PC-3 (cell line): Measurements from ENCODE around the gene MC1R. TPM values are rescaled to one million over a fixed set of nuclear protein-coding genes. Genes with fewer than 3 reads are reported as not detected.

Experiments
- ATAC-seq: fragments of 200-7000 bp; cut with Tn5 transposase; 2 replicates; pipeline ENCODE4 v1.9.1; 2020; ENCODE audit warnings: mild to moderate bottlenecking, moderate library complexity
- BruUV-seq: library from RNA; stranded (reverse); fragments of 400-500 nt; replicated peaks from 2 replicates; lab custom pipeline; 2021; lab: Mats Ljungman, UMichigan
- CTCF ChIA-PET: fragments of 300-600 bp; sonication (Branson Sonifier 250); formaldehyde crosslinking; loops from one replicate; lab custom pipeline; 2022; ENCODE audit warnings: antibody characterized with exemption; lab: Charles Lee
- POLR2A ChIA-PET: fragments of 300-600 bp; sonication (Branson Sonifier 250); formaldehyde crosslinking; loops from one replicate; lab custom pipeline; 2022; ENCODE audit warnings: antibody characterized with exemption; ENCODE audit not compliant: unreplicated experiment; lab: Charles Lee
- DNase-seq: peaks from one replicate; pipeline ENCODE4 v3.0.0-alpha.2; 2015
- H2AFZ ChIP-seq: fragments of 300-600 bp; sonication (generic); 2 replicates; pipeline ENCODE4 v1.6.0; 2016; ENCODE audit warnings: antibody characterized with exemption, low read length
- H3F3A ChIP-seq: fragments of 300-600 bp; sonication (generic); one replicate; pipeline ENCODE4 v1.6.0; 2017; ENCODE audit warnings: antibody characterized with exemption, low read length, control low read depth, mild to moderate bottlenecking; ENCODE audit not compliant: unreplicated experiment
- H3K27ac ChIP-seq: fragments of 300-600 bp; sonication (generic); 2 replicates; pipeline ENCODE4 v1.5.1; 2016; ENCODE audit warnings: mild to moderate bottlenecking, low read length
- H3K27me3 ChIP-seq: fragments of 300-600 bp; sonication (generic); 2 replicates; pipeline ENCODE4 v1.6.1; 2016; ENCODE audit warnings: low read length, mixed read lengths
- H3K36me3 ChIP-seq: fragments of 300-600 bp; sonication (generic); 2 replicates; pipeline ENCODE4 v1.6.1; 2016; ENCODE audit warnings: low read depth, mixed run types, low read length, mixed read lengths
- H3K4me1 ChIP-seq: fragments of 300-600 bp; sonication (generic); 2 replicates; pipeline ENCODE4 v1.5.1; 2016; ENCODE audit warnings: low read length; ENCODE audit not compliant: insufficient read depth
- H3K4me2 ChIP-seq: fragments of 300-600 bp; sonication (generic); 2 replicates; pipeline ENCODE4 v1.6.0; 2016; ENCODE audit warnings: low read length
- H3K4me3 ChIP-seq: fragments of 300-600 bp; sonication (generic); 2 replicates; pipeline ENCODE4 v1.5.1; 2016; ENCODE audit warnings: mild to moderate bottlenecking, low read length, mixed read lengths
- H3K79me2 ChIP-seq: fragments of 300-600 bp; sonication (generic); 2 replicates; pipeline ENCODE4 v1.6.1; 2017; ENCODE audit warnings: low read length, mixed read lengths
- H3K9ac ChIP-seq: fragments of 300-600 bp; sonication (generic); 2 replicates; pipeline ENCODE4 v1.6.0; 2016; ENCODE audit warnings: mild to moderate bottlenecking, low read length
- H3K9me2 ChIP-seq: fragments of 300-600 bp; sonication (generic); replicated peaks from 2 replicates; pipeline ENCODE4 v1.6.1; 2016; ENCODE audit warnings: mixed run types, low read length, mixed read lengths
- H3K9me3 ChIP-seq: fragments of 300-600 bp; sonication (generic); 2 replicates; pipeline ENCODE4 v1.6.1; 2016; ENCODE audit warnings: low read length, mixed read lengths
- H4K20me1 ChIP-seq: fragments of 300-600 bp; sonication (generic); 2 replicates; pipeline ENCODE4 v1.6.1; 2016; ENCODE audit warnings: low read length, mixed read lengths
- EZH2 ChIP-seq: fragments of 300-600 bp; sonication (generic); IDR thresholded peaks from one replicate; pipeline ENCODE4 v1.6.1; 2017; ENCODE audit warnings: antibody characterized with exemption, mild to moderate bottlenecking, low read length; ENCODE audit not compliant: unreplicated experiment
- EZH2phosphoT487 ChIP-seq: fragments of 300-600 bp; sonication (generic); IDR thresholded peaks from 2 replicates; pipeline ENCODE4 v1.6.1; 2018; ENCODE audit warnings: mild to moderate bottlenecking, antibody characterized with exemption, low read length, borderline replicate concordance
- intact Hi-C: fragments of 100-400 bp; cut with micrococcal nuclease; formaldehyde crosslinking; loops from 2 replicates; pipeline ENCODE4 v1.9.0; 2023
- total RNA-seq: library from RNA; depleted of rRNA; stranded (reverse); fragments of >200 nt; gene quantifications from 2 replicates; pipeline ENCODE4 v1.2.3, GENCODE V29; 2014
- TF ChIP-seq, protein P1 (sequence below): fragments of 300-600 bp; sonication (generic); conservative IDR thresholded peaks from 2 replicates; pipeline ENCODE4 v1.5.1; 2017; ENCODE audit warnings: antibody characterized with exemption, low read depth, mild to moderate bottlenecking, low read length

MC1R gene
- total RNA-seq, 1 experiment from 2014 or later: 4.2 TPM

DNA sequence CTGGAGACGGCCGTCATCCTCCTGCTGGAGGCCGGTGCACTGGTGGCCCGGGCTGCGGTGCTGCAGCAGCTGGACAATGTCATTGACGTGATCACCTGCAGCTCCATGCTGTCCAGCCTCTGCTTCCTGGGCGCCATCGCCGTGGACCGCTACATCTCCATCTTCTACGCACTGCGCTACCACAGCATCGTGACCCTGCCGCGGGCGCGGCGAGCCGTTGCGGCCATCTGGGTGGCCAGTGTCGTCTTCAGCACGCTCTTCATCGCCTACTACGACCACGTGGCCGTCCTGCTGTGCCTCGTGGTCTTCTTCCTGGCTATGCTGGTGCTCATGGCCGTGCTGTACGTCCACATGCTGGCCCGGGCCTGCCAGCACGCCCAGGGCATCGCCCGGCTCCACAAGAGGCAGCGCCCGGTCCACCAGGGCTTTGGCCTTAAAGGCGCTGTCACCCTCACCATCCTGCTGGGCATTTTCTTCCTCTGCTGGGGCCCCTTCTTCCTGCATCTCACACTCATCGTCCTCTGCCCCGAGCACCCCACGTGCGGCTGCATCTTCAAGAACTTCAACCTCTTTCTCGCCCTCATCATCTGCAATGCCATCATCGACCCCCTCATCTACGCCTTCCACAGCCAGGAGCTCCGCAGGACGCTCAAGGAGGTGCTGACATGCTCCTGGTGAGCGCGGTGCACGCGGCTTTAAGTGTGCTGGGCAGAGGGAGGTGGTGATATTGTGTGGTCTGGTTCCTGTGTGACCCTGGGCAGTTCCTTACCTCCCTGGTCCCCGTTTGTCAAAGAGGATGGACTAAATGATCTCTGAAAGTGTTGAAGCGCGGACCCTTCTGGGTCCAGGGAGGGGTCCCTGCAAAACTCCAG is 1.1 kb downstream of the MC1R start:
- H3K9me2 ChIP-seq: no peaks in the 10 kb centered on the region
- BruUV-seq: no TSS peak
- DNase-seq (no peak), ATAC-seq (no peak)
- H3K27ac ChIP-seq: no peak overlapping the region
- ChIA-PET POLR2A (no interaction called here), CTCF (no interaction called here)
- no peak overlapping the region for H3K9ac ChIP-seq
- H3F3A ChIP-seq: no peaks in the 10 kb centered on the region
- no peak overlapping the region for H2AFZ ChIP-seq
- peaks cover 30% of the 10 kb centered on the region for H3K4me1 ChIP-seq
- TF ChIP-seq, protein P1, sequence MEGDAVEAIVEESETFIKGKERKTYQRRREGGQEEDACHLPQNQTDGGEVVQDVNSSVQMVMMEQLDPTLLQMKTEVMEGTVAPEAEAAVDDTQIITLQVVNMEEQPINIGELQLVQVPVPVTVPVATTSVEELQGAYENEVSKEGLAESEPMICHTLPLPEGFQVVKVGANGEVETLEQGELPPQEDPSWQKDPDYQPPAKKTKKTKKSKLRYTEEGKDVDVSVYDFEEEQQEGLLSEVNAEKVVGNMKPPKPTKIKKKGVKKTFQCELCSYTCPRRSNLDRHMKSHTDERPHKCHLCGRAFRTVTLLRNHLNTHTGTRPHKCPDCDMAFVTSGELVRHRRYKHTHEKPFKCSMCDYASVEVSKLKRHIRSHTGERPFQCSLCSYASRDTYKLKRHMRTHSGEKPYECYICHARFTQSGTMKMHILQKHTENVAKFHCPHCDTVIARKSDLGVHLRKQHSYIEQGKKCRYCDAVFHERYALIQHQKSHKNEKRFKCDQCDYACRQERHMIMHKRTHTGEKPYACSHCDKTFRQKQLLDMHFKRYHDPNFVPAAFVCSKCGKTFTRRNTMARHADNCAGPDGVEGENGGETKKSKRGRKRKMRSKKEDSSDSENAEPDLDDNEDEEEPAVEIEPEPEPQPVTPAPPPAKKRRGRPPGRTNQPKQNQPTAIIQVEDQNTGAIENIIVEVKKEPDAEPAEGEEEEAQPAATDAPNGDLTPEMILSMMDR: no peak
- TF ChIP-seq EZH2: no peak
- TF ChIP-seq EZH2phosphoT487: no peak
- intact Hi-C loops: no loop called here
- 0 out of 2 replicates have a peak, but pooled peaks cover 7% of the 10 kb centered on the region for H3K79me2 ChIP-seq
- H3K9me3 ChIP-seq: no peaks in the 10 kb centered on the region
- H3K4me3 ChIP-seq: no peak overlapping the region
- peaks cover 11% of the 10 kb centered on the region; the same call in 1 of the 2 replicates for H4K20me1 ChIP-seq
- no peak overlapping the region for H3K4me2 ChIP-seq
- H3K27me3 ChIP-seq: no peaks in the 10 kb centered on the region
- no peaks in the 10 kb centered on the region for H3K36me3 ChIP-seq

DNA sequence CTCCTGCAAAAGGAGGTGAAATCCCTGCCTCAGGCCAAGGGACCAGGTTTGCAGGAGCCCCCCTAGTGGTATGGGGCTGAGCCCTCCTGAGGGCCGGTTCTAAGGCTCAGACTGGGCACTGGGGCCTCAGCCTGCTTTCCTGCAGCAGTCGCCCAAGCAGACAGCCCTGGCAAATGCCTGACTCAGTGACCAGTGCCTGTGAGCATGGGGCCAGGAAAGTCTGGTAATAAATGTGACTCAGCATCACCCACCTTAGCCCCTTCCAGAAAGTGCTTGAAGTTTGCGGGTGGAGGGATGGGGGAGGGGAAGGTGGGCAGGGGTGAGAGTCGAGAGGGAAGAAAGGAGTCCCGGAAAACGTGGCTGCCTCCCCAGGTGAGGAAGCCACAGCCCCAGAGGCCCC is 2.1 kb downstream of the MC1R start:
- CTCF ChIA-PET: no interaction called here

More for the DNA sequence above, 2.1 kb downstream of the MC1R start:
- no peak overlapping the region for H3K4me3 ChIP-seq
- intact Hi-C loops: no loop called here
- ATAC-seq (no peak), DNase-seq (no peak)
- TF ChIP-seq EZH2phosphoT487: no peak
- TF ChIP-seq EZH2: no peak
- TF ChIP-seq, protein P1: no peak
- H3K79me2 ChIP-seq: 0 out of 2 replicates have a peak, but pooled peaks cover 7% of the 10 kb centered on the region
- H3K4me1 ChIP-seq: peaks cover 35% of the 10 kb centered on the region
- H3K36me3 ChIP-seq: no peaks in the 10 kb centered on the region
- no peak overlapping the region for H3K27ac ChIP-seq
- no peaks in the 10 kb centered on the region for H3K9me2 ChIP-seq
- POLR2A ChIA-PET: no interaction called here
- no peak overlapping the region for H3K4me2 ChIP-seq
- H3K9ac ChIP-seq: no peak overlapping the region
- no peaks in the 10 kb centered on the region for H3K27me3 ChIP-seq
- peaks cover 17% of the 10 kb centered on the region; the same call in 1 of the 2 replicates for H4K20me1 ChIP-seq
- H3F3A ChIP-seq: no peaks in the 10 kb centered on the region
- BruUV-seq: no TSS peak
- no peak overlapping the region for H2AFZ ChIP-seq
- H3K9me3 ChIP-seq: no peaks in the 10 kb centered on the region
